GM23248 (cell line): ENCODE data around the gene TRIO. TPM values are rescaled to one million over a fixed set of nuclear protein-coding genes. Genes with fewer than 3 reads are reported as not detected.

Experiments used
- DNase-seq: peaks from one replicate; pipeline ENCODE4 v3.0.0-alpha.2; 2015
- H2AFZ ChIP-seq: fragments of 200-600 bp; sonication (generic); 2 replicates; pipeline ENCODE4 v1.6.1; 2016; ENCODE audit warnings: antibody characterized with exemption
- H3F3A ChIP-seq: fragments of 200-600 bp; sonication (generic); 2 replicates; pipeline ENCODE4 v1.6.1; 2016; ENCODE audit warnings: mild to moderate bottlenecking, antibody characterized with exemption, mixed run types; ENCODE audit not compliant: insufficient read depth
- H3K27ac ChIP-seq: fragments of 200-600 bp; sonication (generic); 2 replicates; pipeline ENCODE4 v1.5.1; 2016; ENCODE audit warnings: mild to moderate bottlenecking
- H3K27me3 ChIP-seq: fragments of 200-600 bp; sonication (generic); replicated peaks from 2 replicates; pipeline ENCODE4 v1.6.1; 2016; ENCODE audit warnings: mild to moderate bottlenecking; ENCODE audit not compliant: insufficient read depth
- H3K36me3 ChIP-seq: fragments of 200-600 bp; sonication (generic); 2 replicates; pipeline ENCODE4 v1.6.1; 2016; ENCODE audit warnings: low read depth, mild to moderate bottlenecking
- H3K4me1 ChIP-seq: fragments of 200-600 bp; sonication (generic); 2 replicates; pipeline ENCODE4 v1.6.1; 2016; ENCODE audit warnings: mild to moderate bottlenecking; ENCODE audit not compliant: insufficient read depth
- H3K4me2 ChIP-seq: fragments of 200-600 bp; sonication (generic); one replicate; pipeline ENCODE4 v1.6.1; 2016; ENCODE audit warnings: mild to moderate bottlenecking; ENCODE audit not compliant: unreplicated experiment
- H3K4me3 ChIP-seq: fragments of 200-600 bp; sonication (generic); 2 replicates; pipeline ENCODE4 v1.5.1; 2016; ENCODE audit warnings: mild to moderate bottlenecking
- H3K79me2 ChIP-seq: fragments of 200-600 bp; sonication (generic); 2 replicates; pipeline ENCODE4 v1.6.1; 2016; ENCODE audit warnings: mild to moderate bottlenecking; ENCODE audit not compliant: insufficient read depth
- H3K9ac ChIP-seq: fragments of 200-600 bp; sonication (generic); 2 replicates; pipeline ENCODE4 v1.6.1; 2016; ENCODE audit warnings: mild to moderate bottlenecking
- H3K9me2 ChIP-seq: fragments of 200-600 bp; sonication (generic); 2 replicates; pipeline ENCODE4 v1.6.1; 2016; ENCODE audit warnings: mixed run types, mild to moderate bottlenecking, moderate library complexity; ENCODE audit not compliant: insufficient read depth
- H3K9me3 ChIP-seq: fragments of 200-600 bp; sonication (generic); one replicate; pipeline ENCODE4 v1.6.1; 2017; ENCODE audit warnings: low read depth
- H4K20me1 ChIP-seq: fragments of 200-600 bp; sonication (generic); 2 replicates; pipeline ENCODE4 v1.6.0; 2016; ENCODE audit not compliant: insufficient read depth
- EZH2 ChIP-seq: fragments of 200-600 bp; sonication (generic); IDR thresholded peaks from 2 replicates; pipeline ENCODE4 v1.6.1; 2018; ENCODE audit warnings: antibody characterized with exemption, mild to moderate bottlenecking; ENCODE audit not compliant: insufficient read depth, poor library complexity, severe bottlenecking
- EZH2phosphoT487 ChIP-seq: fragments of 200-600 bp; sonication (generic); IDR thresholded peaks from 2 replicates; pipeline ENCODE4 v1.6.1; 2018; ENCODE audit warnings: antibody characterized with exemption, moderate library complexity, mild to moderate bottlenecking, low read depth; ENCODE audit not compliant: insufficient read depth
- WGBS, 2 experiments: methylation state at CpG; one replicate each; pipeline ENCODE4 v1.1.6; 2015 to 2017; ENCODE audit warnings: low lambda C conversion rate in 2 of 2, low coverage in 1 of 2; ENCODE audit errors: missing lambda C conversion rate in 2 of 2; 5-methylcytosine and 5-hydroxymethylcytosine counted together
- in situ Hi-C: fragments of 300-500 bp; cut with MboI; formaldehyde crosslinking; loops from 2 replicates; pipeline ENCODE4 v1.15.0; 2020
- polyA plus RNA-seq: library from polyadenylated mRNA; unstranded; fragments of >200 nt; fragmentation: Nextera tagmentation; extraction: Ambion mirVana; gene quantifications from 2 replicates; pipeline ENCODE4 v1.2.1, GENCODE V29; 2016
- total RNA-seq: library from RNA; depleted of rRNA; stranded (reverse); fragments of >200 nt; shearing (Covaris generic); gene quantifications from 2 replicates; pipeline ENCODE4 v1.2.3, GENCODE V29; 2014

Gene TRIO
- total and polyA plus RNA-seq, 2 experiments from 2014 or later = 28.1 to 198 TPM

GRCh38 chr5:14263699-14264098 lies 120.6 kb downstream of the TRIO start:
- no peaks in the 10 kb centered on the region for H3K27me3 ChIP-seq
- 0 out of 2 replicates have a peak, but pooled peaks cover 3% of the 10 kb centered on the region for H4K20me1 ChIP-seq
- in situ Hi-C loops = loop anchor here (25.0 kb wide), 1 partner anchor 276 kb away; no protein-coding TSS in a partner anchor
- H3K27ac ChIP-seq = peak overlapping the region; percentile 96
- H3K9me3 ChIP-seq = no peaks in the 10 kb centered on the region
- H3K4me1 ChIP-seq = peaks cover 91% of the 10 kb centered on the region
- H3K9me2 ChIP-seq = no peaks in the 10 kb centered on the region
- peaks cover 99% of the 10 kb centered on the region for H3K79me2 ChIP-seq
- peak overlapping the region; percentile 77 for H3K4me2 ChIP-seq
- 98 to 100% methylated on average over 2 of the region's 2 CpGs for WGBS, 2 experiments
- peaks cover 6% of the 10 kb centered on the region; the same call in 1 of the 2 replicates for H3K36me3 ChIP-seq
- H3K9ac ChIP-seq = peak overlapping the region; percentile 72; the same call in 1 of the 2 replicates
- no peak for DNase-seq
- H3F3A ChIP-seq = peaks cover 76% of the 10 kb centered on the region
- no peak overlapping the region for H3K4me3 ChIP-seq
- TF ChIP-seq EZH2 = no peak
- no peak for TF ChIP-seq EZH2phosphoT487
- no peak overlapping the region for H2AFZ ChIP-seq

DNA sequence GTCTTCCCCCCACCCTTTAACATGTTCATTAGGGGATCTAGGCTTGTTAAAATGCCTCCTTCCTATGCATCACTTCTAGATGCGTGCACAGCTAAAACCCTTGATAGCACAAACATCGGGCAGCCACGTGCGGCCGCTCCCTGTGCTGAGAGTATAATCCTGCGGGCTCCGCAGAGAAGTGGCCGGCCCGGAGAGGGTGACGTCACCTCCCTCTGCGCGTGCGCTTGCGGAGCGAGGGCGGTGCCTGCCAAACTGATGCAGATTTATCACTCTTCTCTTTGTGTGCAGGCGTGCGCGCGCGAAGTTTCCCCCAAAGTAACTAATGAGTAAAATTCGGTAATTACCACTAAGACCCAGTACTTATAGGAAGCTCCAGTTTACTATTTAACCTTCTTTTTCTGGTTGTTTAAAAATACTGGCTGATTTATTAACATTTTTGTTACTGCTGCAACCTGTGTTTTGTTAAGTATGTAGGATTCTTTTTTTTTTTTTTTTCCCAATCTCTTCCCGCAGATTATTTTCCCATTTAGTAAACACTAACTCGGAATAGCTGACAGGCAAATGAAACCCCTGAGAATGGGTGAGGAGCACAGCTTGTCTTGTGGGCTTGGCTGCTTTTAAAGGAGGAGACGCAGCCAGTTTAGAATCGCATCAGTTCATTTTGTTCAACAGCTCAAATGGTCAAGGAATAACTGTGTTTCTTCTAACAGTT lies 121.6 kb downstream of the TRIO start:
- Histone ChIP-seq H3F3A (peaks cover 78% of the 10 kb centered on the region), H3K4me1 (peaks cover 93% of the 10 kb centered on the region), H3K79me2 (peaks cover 99% of the 10 kb centered on the region), H3K9me3 (no peaks in the 10 kb centered on the region), H3K9ac (peak overlapping the region; percentile 72), H4K20me1 (0 out of 2 replicates have a peak, but pooled peaks cover under 1% of the 10 kb centered on the region), H3K4me2 (peak overlapping the region; percentile 77), H3K36me3 (peaks cover 5% of the 10 kb centered on the region; the same call in 1 of the 2 replicates), H2AFZ (no peak overlapping the region), H3K27ac (peak overlapping the region; percentile 96), H3K27me3 (no peaks in the 10 kb centered on the region), H3K4me3 (peak overlapping the region; percentile 56), H3K9me2 (no peaks in the 10 kb centered on the region)
- TF ChIP-seq EZH2 = no peak
- WGBS, 2 experiments = 1 to 2% methylated on average over 26 of the region's 26 CpGs
- DNase-seq = peak; percentile 98
- in situ Hi-C loops = loop anchor here (25.0 kb wide), 1 partner anchor 277 kb away; no protein-coding TSS in a partner anchor

GRCh38 chr5:14265570-14265969 lies 122.4 kb downstream of the TRIO start:
- Histone ChIP-seq H3K9me3 (no peaks in the 10 kb centered on the region), H3K36me3 (no peaks in the 10 kb centered on the region), H3F3A (peaks cover 80% of the 10 kb centered on the region), H3K4me2 (peak overlapping the region; percentile 77), H3K9ac (peak overlapping the region; percentile 72), H3K4me1 (peaks cover 93% of the 10 kb centered on the region), H3K27me3 (no peaks in the 10 kb centered on the region), H3K79me2 (peaks cover 99% of the 10 kb centered on the region), H3K4me3 (peak overlapping the region; percentile 56), H4K20me1 (no peaks in the 10 kb centered on the region), H3K27ac (peak overlapping the region; percentile 96), H3K9me2 (no peaks in the 10 kb centered on the region), H2AFZ (no peak overlapping the region)
- DNase-seq = peak; percentile 92
- in situ Hi-C loops = loop anchor here (25.0 kb wide), 1 partner anchor 278 kb away; no protein-coding TSS in a partner anchor
- TF ChIP-seq EZH2 (no peak), EZH2phosphoT487 (no peak)
- WGBS, 2 experiments = 0% methylated on average over 2 of the region's 2 CpGs

- Histone ChIP-seq H3K27ac (peak overlapping the region; percentile 96), H3K4me3 (peak overlapping the region; percentile 56; the same call in 1 of the 2 replicates), H3K79me2 (peaks cover 99% of the 10 kb centered on the region), H3F3A (peaks cover 81% of the 10 kb centered on the region), H3K9ac (peak overlapping the region; percentile 72), H3K4me1 (peaks cover 93% of the 10 kb centered on the region), H3K4me2 (peak overlapping the region; percentile 77), H3K27me3 (no peaks in the 10 kb centered on the region), H3K9me2 (no peaks in the 10 kb centered on the region), H2AFZ (no peak overlapping the region), H3K9me3 (no peaks in the 10 kb centered on the region), H4K20me1 (no peaks in the 10 kb centered on the region), H3K36me3 (0 out of 2 replicates have a peak, but pooled peaks cover under 1% of the 10 kb centered on the region)
- peak; percentile 32 for DNase-seq
- no peak for TF ChIP-seq EZH2
- TF ChIP-seq EZH2phosphoT487 = no peak
- in situ Hi-C loops = loop anchor here (25.0 kb wide), 1 partner anchor 279 kb away; no protein-coding TSS in a partner anchor
- 90 to 91% methylated on average over 4 of the region's 4 CpGs for WGBS, 2 experiments
These were observed 123.0 kb downstream of the TRIO start for GRCh38 chr5:14266171-14266570.
